GM18907 (cell line): ENCODE data around the gene EFEMP2.
"Not testable (repeated sequence)": the region's sequence is repeated elsewhere in the genome, so short reads cannot be mapped to it uniquely, and the experiment has no call there.

ENCODE experiments used
- ATAC-seq: cut with Tn5 transposase; IDR thresholded peaks from one replicate; pipeline ENCODE4 v1.9.1; 2021; ENCODE audit warnings: mild to moderate bottlenecking, moderate library complexity; ENCODE audit not compliant: unreplicated experiment

EFEMP2 gene

DNA sequence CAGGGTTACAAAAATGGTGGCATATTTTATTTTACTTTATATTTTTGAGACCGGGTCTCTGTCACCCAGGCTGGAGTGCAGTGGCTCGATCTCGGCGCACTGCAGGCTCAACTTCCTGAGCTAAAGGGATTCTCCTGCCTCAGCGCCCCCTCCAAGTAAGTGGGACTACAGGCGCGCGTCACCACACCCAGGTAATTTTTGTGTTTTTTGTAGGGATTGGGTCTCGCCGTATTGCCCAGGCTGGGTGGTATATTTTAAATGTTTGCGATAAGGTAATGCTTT lies 28.2 kb upstream of the EFEMP2 start:
- no peak for ATAC-seq

DNA sequence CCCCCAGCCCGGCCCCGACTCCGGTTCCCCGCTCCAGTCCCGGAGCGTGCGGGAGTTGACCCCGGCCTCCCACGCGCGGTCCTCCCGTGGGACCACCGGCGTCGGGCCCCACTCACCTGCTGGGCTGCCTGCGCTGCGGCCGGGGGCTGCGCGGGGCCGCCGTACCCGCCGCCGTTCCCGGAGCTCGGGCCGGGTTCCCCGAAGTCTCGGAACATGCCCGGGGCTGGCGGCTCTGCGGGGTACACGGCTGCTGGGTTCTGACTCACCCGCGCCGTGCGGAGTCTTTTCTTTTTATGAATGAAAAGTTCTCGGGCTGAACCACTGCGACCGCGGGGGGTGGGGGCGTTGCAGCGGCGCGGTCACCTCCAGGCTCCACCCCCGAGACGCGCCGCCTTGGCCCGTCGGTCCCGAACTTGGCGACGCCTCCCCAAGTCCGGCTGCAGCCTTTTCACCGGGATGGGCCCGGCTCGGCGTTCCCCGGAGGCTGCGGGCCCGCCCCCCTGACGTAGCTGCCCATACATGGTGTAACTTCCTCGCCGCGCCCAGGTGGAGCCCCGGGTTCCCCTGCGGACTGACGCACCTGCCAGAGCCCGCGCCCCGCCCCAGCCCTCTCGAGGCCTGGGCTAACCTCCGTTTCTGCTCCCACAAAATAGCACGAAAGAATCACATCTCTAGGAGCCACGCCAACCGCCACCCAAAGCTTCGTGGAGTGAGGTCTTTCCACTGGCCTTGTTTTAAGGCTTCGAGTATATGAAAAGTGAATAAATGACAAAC lies 27.7 kb upstream of the EFEMP2 start, which contains the start of gene FOSL1:
Gene FOSL1, minus strand, starts transcription at position 264 of the 774 bp plus-strand sequence. Its CDS starts 49 bp downstream, at position 215.
- peak; percentile 74 for ATAC-seq

DNA sequence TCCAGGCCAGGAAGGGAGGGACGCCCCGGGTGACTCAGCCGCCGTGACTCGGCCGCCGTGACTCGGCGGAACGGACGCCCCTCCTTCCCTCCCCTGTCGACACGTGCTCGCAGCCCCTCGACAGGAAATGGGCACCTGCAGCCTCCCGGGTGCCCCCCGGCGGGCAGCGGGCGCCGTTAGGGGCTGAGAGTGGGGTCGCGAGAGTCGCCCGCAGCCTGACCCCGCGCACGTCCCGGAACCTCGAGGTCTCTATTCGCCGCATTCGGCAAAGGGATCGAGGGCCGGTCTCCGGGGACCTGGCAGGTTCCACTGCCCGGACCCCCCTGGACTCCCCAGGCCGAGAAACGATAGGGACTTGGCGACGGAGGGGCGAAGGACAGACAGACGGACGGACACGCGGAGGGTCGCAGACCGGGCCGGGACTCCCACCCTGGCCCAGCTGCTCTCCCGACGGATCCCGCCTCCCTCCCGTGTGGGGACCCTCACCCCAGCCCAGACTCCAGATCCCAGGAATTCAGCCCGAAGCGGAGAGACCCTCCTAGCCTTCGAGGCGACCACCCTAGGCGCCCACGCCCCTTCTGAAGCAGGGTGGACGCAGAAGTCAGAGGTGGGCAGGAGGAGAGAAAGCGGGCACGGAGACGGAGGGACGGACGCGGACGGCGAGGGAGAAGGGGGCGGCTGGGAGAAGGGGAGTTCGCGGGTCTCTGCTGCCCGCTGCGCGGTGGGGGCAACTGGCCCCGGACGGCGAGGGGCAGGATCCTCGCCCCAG lies 26.9 kb upstream of the EFEMP2 start:
- ATAC-seq, result no peak

DNA sequence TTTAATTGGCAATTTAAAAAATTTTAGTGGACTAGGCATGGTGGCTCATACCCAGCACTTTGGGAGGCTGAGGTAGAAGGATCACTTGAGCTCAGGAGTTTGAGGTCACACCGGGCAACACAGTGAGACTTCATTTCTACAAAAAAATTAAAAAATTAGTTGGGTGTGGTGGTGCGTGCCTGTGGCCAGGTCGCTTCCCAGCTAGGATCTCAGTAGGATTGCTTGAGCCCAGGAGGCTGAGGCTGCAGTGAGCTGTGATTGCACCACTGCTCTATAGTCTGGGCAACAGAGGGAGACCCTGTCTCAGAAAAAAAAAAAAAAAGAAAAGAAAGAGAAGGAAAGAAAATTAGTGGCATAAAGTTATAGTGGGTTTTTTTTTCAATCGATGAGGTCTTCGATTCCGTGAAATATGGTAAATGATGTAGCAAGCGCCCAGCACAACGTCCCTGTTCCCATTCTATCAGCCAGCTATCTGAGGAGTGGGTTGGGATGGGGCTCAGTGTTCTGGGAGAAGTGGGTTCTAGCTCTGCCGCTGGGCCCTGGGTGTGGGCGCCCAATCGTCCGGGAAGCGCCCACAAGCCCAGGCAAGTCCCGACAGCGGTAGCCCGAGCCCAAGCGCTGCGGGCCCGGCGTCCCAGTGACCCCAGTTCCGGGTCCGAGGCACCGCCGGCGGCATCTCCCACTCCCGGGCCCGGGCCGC lies 26.2 kb upstream of the EFEMP2 start:
- ATAC-seq, result no peak

DNA sequence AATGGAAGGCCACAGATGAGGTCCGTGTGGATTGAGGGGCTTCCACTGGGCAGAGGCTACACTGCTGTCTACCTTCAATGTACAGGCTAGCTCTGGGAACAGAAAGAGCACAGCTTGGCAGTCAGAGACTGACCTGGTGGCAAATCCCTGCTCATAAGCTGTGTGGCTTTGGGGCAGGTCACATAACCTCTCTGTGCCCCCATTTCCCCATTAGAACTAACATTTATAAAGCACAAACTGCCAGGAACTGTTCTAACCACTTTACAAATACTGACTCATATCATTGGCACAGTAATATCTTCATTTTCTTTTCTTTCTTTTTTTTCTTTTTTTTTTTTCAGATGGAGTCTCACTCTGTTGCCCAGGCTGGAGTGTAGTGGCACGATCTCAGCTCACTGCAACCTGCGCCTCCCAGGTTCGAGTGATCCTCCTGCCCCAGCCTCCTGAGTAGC lies 24.4 kb upstream of the EFEMP2 start:
- ATAC-seq, result no peak

DNA sequence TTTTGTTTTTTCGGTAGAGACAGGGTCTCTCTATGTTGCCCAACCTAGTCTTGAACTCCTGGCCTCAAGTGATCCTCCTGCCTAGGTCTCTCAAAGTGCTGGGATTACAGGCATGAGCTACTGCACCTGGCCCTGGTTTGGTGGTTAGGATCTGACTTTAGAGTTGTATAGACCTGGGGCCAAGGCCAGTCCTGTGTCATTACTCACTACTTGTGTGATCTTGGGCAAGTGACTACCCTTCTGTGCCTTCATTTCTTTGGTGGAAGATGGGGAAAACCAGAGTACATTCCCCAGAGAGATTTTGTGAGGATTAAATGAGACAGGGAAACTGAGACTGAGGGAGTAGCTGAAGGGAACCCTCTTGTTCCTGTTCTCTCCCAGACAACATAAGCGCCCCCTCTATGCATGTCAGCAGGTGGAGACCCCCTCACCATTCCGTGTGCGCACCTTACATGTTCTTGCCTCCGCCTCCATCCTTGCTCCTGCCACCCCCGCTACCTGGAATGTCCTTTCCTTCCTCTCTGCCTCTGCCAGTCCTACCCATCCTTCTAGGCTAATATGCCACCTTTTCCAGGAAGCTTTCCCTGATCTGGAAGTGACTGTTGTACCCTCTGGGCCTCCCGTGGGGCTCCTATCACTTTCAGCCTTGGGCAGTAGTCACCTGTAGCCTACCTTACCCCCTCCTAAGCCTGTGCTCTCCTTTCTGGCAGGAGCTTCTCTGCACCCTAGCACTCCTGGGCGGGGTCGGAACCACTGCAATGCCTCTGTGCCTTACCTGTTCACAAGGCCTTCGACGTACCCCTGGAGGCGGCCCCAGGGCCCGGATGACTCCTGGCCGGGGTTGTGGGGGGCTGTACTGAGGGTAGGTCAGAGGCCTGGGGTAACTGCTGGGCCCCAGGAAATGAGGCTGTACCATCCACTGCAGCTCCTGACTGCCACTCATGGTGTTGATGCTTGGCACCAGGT lies 23.7 kb upstream of the EFEMP2 start:
- ATAC-seq, result no peak

DNA sequence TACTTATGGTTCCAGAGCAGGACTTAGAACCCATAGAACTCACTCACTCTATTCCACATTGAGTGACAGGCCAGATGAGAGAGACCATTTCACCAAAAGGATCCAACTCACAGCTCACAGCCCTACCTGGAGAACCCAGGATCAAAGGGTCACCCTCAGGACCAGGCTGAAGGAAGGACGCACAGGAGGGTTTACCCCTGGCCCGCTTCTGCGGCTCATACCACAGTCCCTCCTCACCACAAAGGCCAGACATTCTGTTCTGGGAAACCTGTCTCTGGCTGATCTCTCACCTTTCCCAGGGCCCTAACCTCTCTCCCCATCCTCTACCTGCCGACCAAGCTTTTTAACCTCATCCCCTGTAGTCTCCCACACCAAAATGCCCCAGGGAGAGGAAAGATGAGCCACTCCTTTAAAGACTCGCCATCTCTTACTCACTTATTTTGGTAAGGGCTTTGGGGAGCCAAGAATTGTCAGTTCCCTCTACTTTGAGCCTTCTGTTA lies 22.9 kb upstream of the EFEMP2 start:
- no peak for ATAC-seq

DNA sequence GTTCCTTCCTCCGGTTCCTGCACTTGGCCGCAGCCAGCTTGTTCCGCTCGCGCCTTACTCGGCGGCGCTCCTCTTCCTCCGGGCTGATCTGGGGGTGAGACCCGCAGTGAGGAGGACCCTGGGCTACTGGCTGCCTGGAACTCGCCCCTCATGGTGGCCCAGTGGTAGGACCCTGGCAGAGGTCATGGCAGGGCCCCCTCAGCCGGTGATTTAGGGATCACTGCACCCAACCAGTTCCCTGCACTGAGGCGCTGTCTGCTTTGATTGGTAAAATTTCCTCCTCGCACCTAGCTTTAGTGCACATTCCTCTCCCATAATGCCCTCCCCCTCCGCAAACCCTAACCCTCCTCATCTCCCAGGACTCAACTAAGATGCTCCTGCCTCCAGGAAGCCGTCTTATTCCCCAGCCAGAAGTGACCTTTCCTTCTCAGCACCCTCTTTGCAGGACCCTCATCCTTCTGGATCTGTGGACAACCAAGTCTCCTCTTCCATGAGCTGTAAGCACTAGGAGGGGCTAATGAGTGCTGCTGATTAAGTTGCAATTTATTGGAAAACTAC lies 21.5 kb upstream of the EFEMP2 start:
- ATAC-seq, result no peak

DNA sequence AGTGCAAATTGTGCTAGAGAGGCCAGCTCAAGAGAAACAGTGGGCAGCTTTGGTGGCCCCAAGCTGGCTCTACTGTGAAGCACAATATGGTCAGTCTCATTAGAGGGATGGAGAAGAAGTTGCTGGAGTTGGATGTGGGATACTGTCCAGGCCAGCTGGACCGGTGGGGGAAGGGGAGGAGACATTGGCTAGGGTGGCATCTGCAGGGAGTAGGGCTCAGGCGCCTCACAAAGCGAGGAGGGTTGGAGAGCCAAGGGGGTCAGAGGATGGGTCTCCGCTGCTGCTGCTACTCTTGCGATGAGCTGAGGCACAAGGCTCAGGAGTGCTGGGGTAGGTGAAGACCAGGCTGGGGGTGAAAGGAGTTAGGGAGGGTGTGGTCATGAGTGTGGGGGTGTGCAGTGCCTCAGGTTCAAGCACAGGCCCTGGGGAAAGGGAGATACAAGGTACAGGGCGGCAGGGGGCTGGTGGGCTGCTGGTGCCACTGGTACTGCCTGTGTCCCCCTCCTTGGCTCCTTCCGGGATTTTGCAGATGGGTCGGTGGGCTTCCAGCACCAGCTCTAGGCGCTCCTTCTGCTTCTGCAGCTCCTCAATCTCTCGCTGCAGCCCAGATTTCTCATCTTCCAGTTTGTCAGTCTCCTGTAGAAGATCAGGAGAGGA lies 20.2 kb upstream of the EFEMP2 start:
- ATAC-seq, result no peak

DNA sequence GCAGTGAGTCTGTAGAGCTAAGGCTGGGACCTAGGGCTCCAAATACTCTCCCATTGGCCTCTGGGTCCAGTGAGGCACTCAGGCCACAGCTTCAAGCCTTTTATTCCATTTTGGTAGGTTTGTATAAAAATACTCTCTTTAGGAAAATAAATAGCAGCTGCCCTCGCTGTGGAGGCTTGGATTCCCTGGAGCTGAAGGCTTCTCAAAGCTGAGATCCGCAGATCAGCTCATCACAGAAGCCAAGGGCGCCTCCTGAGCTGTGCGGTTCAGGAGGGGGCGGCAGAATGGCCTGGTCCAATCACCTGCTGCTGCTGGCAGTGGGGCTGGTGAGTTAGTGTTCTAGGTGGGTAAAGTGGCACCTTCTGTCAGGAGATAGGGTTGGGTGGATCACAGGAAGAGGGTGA lies 19.5 kb upstream of the EFEMP2 start:
- ATAC-seq, result not testable (repeated sequence)

DNA sequence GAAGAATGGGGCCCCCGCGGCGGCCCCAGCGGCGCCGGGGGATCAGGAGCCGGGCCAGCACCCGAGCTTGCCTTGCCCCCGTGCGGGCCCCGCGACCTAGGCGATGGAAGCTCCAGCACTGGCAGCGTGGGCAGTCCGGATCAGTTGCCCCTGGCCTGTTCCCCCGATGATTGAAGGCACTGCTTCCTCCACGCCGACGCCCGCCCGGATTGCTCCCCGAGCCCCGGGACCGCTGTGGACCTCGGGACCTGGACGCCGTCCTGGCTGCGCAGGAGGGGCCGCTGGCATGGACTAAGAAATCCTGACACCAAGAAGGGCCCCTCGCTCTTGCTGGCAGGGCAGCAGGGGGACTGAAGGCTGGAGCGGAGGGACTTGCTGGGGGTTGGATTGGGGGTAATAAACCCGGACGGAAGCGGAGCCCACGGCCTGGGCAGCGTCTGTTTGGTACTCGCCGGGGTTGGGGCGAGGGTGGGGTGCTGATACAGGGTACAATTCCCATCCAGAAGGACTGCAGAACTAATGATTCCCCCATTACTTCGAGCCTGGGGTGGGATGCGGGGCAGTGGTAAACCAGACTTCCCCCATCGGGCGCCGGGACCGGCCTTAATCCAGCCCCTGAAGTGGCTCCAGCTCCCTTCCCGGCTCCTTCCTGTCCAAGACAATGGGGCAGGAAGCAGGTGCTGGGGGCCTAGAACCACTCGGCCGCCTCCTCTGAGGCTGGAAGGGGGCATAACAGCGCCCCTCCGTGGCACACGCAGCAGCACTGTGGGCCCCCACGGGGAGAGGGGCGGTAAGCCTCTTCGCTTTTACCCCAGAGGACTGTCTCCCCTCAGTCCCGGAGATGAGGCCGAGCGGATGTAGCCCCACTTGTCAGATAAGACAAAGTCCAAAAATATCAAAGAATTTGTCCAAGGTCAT lies 18.9 kb upstream of the EFEMP2 start:
- ATAC-seq, result no peak

DNA sequence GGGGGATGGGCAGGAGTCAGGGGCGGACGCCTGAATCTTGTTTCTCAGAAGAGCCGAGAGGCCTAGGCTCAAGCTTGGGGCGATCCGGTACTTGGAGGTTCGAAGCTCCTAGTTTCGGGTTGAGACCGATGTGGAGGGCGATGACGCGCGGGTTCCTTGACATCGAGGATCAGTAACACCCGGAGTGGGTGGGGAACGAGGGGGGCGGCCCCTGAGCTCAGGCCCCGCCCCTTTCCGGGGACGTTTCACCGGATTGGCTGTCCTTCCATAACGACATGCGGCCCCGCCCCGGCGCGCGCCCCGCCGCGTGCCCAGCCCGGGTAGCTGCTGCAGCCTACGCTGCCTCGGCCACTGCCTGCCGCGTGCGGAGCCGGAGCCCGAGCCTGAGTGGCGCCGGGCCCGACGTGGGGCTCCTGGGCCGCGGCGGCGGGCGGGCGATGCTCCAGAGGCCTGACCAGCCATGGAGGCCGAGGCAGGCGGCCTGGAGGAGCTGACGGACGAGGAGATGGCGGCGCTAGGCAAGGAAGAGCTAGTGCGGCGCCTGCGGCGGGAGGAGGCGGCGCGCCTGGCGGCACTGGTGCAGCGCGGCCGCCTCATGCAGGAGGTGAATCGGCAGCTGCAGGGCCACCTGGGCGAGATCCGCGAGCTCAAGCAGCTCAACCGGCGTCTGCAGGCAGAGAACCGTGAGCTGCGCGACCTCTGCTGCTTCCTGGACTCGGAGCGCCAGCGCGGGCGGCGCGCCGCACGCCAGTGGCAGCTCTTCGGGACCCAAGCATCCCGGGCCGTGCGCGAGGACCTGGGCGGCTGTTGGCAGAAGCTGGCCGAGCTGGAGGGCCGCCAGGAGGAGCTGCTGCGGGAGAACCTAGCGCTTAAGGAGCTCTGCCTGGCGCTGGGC lies 18.0 kb upstream of the EFEMP2 start, which contains the start of gene CCDC85B:
Gene CCDC85B, plus strand, starts transcription at position 350 of the 895 bp plus-strand sequence. Its CDS starts 111 bp downstream, at position 461.
- peak; percentile 58 for ATAC-seq

DNA sequence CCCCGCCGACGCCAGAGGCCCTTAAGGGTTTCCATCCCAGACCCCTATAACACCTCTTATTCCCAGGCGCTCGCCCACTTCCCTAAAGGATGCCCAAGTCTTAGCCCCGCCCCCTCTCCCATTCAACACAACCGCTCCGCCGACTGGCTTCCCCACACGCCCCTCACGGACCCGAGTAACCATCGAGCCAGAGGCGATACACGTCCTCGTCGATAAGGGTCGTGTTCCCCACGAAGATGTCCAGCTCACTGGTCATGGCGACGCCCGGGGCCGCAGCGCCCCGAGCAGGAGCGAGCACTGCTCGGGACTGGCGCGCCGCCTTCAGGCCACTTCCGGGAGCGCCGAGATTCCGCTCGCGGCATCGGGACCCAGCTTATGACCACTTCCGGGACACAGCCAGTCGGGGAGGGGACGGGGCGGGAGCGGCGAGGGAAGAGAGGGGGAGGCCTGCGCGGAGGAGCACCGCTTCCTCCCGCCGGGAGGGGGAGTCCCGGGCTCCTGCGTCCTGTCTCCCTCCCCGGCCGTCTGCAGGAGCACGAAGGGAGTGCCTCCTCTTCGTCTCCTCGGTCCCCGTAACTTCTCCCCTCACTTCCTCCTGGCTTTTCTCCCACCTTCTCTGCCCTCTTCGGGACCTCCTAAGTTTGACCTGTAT lies 15.7 kb upstream of the EFEMP2 start, which contains the start of gene FIBP:
Gene FIBP, minus strand, starts transcription at position 309 of the 652 bp plus-strand sequence. Its CDS starts 53 bp downstream, at position 256.
- peak; percentile 51 for ATAC-seq

DNA sequence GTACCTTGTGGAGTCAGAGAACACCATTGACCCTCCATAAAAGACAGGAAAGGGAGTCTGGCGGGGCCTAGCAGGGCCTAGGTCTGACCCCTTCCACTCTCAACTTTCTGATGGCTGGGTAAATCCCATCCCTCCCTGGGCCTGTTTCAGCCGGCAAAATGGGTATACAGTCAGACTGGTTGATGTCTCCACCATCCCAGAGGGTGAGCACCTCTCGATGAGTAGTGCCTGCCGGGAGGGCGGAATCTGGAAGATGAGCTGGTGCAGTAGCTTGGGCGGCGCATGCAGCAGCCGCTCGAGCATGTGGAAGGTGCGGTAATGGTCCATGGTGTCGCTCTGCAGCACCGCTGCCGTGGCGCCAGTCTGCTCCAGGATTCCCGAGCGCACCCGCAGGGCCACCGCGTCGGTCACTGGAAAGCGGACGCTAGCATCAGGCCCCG lies 15.1 kb upstream of the EFEMP2 start:
- no peak for ATAC-seq

DNA sequence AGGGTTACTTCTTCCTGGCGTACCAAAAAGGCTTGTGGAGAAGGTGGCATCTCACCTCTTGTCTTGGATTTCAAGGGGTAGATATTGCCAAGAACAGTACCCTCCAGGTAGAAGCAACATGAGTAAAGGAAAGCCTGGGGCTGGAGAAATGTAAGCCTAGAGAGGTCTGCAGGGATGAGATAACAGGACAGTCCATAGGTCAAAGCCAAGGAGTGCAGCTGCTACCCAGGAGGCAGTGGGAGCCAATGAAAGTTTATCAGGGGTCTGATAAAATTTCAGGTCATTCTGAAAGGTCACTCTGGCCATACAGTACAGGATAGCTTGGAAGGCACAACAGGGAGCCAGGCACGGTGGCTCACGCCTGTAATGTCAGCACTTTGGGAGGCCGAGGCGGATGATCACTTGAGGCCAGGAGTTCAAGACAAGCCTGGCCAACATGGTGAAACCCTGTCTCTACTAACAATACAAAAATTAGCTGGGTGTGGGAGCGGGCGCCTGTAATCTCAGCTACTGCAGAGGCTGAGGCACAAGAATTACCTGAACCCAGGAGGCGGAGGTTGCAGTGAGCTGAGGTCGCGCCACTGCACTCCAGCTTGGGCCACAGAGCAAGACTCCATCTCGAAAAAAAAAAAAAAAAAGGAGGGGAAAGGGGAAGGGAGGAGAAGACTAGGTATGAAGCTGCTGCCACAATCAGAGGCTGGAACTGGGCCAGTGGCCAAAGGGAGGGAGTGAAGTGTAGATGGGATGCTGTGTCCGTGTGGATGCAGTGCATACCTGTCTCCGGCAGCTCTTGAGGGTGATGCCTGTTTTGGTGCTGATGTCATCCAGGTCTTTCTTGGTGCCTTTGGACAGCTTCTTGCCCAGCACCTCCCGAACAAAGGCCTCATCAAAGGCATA lies 14.5 kb upstream of the EFEMP2 start:
- ATAC-seq, result no peak
